Upper lobe of left lung (tissue), 6 donors: ENCODE data around the gene GTF2H1. TPM values are rescaled to one million over a fixed set of nuclear protein-coding genes. Genes with fewer than 3 reads are reported as not detected.

Experiments
- ATAC-seq, 2 donors: fragments of 200-7000 bp; cut with Tn5 transposase; one replicate each; pipeline ENCODE4 v1.9.1; 2022; ENCODE audit warnings: mild to moderate bottlenecking in 2 of 2, moderate library complexity in 2 of 2; ENCODE audit not compliant: low FRiP score in 2 of 2
- DNase-seq, 2 donors: peaks; one replicate each; pipeline ENCODE4 v3.0.0-alpha.2; 2019 to 2020
- H3K27ac ChIP-seq, 4 donors: fragments of 200-600 bp; sonication (generic); one replicate each; pipeline ENCODE4 v1.5.1; 2016 to 2019
- H3K27me3 ChIP-seq, 4 donors: fragments of 200-600 bp; sonication (generic); one replicate each; pipeline ENCODE4 v1.5.1; 2017 to 2019
- H3K36me3 ChIP-seq, 4 donors: fragments of 200-600 bp; sonication (generic); one replicate each; pipeline ENCODE4 v1.5.1; 2016 to 2019
- H3K4me1 ChIP-seq, 4 donors: fragments of 200-600 bp; sonication (generic); one replicate each; pipeline ENCODE4 v1.5.1; 2018 to 2019
- H3K4me3 ChIP-seq, 4 donors: fragments of 200-600 bp; sonication (generic); one replicate each; pipeline ENCODE4 v1.5.1; 2017 to 2019; ENCODE audit warnings: mild to moderate bottlenecking in 2 of 4, moderate library complexity in 1 of 4
- H3K9me3 ChIP-seq, 4 donors: fragments of 200-600 bp; sonication (generic); one replicate each; pipeline ENCODE4 v1.5.1; 2018 to 2019
- EP300 ChIP-seq, 4 donors: sonication (generic); formaldehyde crosslinking; IDR thresholded peaks; one replicate each; pipeline ENCODE4 v1.5.1; 2017; ENCODE audit warnings: antibody characterized with exemption in 4 of 4, control low read depth in 2 of 4
- POLR2A ChIP-seq, 4 donors: fragments of 450-650 bp; IDR thresholded peaks; one replicate each; pipeline ENCODE4 v1.5.1; 2016 to 2017; ENCODE audit warnings: antibody characterized with exemption in 4 of 4, mild to moderate bottlenecking in 2 of 4
- POLR2AphosphoS5 ChIP-seq, 2 donors: sonication (generic); formaldehyde crosslinking; IDR thresholded peaks; one replicate each; pipeline ENCODE4 v1.5.1; 2017; ENCODE audit warnings: antibody characterized with exemption in 2 of 2
- WGBS, 2 donors: methylation state at CpG; one replicate each; pipeline ENCODE4 v1.1.5; 2017 to 2018; 5-methylcytosine and 5-hydroxymethylcytosine counted together
- total RNA-seq, 6 donors: library from RNA; depleted of rRNA in 4 of 6; stranded (reverse); fragments of >200 nt in 4 of 6; gene quantifications; one replicate each; pipeline versions ENCODE4 v1.1.0 to v1.2.1, GENCODE V29; 2016 to 2021
- TF ChIP-seq, protein P1 (sequence below), 6 experiments: fragments of 450-650 bp in 4 of 6; fragments of 200-600 bp in 2 of 6; sonication (generic) in 2 of 6; IDR thresholded peaks; one replicate each; pipeline ENCODE4 v1.5.1; 2016 to 2019; ENCODE audit warnings: antibody characterized with exemption in 6 of 6
- donor health status: DM: no; HTN: no; CAD: no; lungs with moderate emphysema.
- donor health status: DM: no; HTN: yes; CAD: no; lungs with severe emphysema.

Gene GTF2H1
- total RNA-seq, 6 donors from 2014 or later, result 22.8 to 52.7 (median 39.3) TPM

DNA sequence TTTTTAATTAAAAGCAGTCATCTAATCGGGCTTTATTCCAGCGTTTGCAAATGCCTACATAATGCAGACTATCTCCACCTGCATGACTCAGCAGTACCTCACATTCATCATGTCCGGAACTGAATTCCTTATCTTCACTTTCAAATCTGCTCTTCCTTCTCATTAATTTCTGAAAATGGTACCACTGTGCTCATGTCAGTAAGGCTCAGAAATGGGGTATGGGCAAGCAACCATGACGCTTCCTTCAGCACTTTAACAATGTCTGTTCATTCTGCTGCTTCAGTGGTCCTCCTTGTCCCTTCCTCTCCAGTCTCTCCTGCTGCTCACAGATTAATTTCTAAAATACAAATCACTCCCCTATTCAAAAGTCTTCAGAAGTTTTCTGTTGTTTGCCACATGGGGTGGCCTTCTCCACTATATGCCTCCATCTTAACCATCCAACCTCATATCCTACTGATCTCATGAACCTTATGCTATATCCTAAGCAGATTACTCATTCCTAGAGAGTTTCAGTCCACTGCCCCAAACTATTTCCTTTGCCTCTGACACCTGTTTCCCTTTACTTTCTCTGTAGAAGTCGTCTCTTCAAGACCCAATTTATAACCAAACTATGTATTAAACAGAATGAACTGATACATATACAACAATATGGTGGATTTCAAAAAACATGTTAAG, 7.0 kb downstream of the GTF2H1 start:
- 71 to 78% methylated on average over 5 of the region's 5 CpGs for WGBS, 2 donors
- H3K36me3 ChIP-seq, result peaks cover 3 to 57% (median 24%) of the 10 kb centered on the region in 4 donors
- no peak for ATAC-seq

GRCh38 chr11:18330921-18331320, 8.6 kb downstream of the GTF2H1 start:
- DNase-seq (no peak), ATAC-seq (no peak)
- TF ChIP-seq EP300 (IDR thresholded peaks at IDR 0.05) (no peak), POLR2A (IDR thresholded peaks at IDR 0.05) (no peak), POLR2AphosphoS5 (IDR thresholded peaks at IDR 0.05) (no peak)
- TF ChIP-seq, protein P1, sequence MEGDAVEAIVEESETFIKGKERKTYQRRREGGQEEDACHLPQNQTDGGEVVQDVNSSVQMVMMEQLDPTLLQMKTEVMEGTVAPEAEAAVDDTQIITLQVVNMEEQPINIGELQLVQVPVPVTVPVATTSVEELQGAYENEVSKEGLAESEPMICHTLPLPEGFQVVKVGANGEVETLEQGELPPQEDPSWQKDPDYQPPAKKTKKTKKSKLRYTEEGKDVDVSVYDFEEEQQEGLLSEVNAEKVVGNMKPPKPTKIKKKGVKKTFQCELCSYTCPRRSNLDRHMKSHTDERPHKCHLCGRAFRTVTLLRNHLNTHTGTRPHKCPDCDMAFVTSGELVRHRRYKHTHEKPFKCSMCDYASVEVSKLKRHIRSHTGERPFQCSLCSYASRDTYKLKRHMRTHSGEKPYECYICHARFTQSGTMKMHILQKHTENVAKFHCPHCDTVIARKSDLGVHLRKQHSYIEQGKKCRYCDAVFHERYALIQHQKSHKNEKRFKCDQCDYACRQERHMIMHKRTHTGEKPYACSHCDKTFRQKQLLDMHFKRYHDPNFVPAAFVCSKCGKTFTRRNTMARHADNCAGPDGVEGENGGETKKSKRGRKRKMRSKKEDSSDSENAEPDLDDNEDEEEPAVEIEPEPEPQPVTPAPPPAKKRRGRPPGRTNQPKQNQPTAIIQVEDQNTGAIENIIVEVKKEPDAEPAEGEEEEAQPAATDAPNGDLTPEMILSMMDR (IDR thresholded peaks at IDR 0.05), result no peak
- 88 to 91% methylated on average over 6 of the region's 6 CpGs for WGBS, 2 donors
- Histone ChIP-seq H3K4me1 (peaks cover 0 to 8% (median 0%) of the 10 kb centered on the region in 4 donors), H3K4me3 (no peak overlapping the region), H3K27ac (no peak overlapping the region), H3K9me3 (no peaks in the 10 kb centered on the region), H3K36me3 (peaks cover 11 to 70% (median 33%) of the 10 kb centered on the region in 4 donors), H3K27me3 (no peaks in the 10 kb centered on the region)

More for the DNA sequence above, 7.0 kb downstream of the GTF2H1 start:
- H3K27me3 ChIP-seq, result no peaks in the 10 kb centered on the region
- no peak for DNase-seq
- H3K9me3 ChIP-seq, result no peaks in the 10 kb centered on the region
- no peak for TF ChIP-seq EP300 (IDR thresholded peaks at IDR 0.05)
- no peak for TF ChIP-seq POLR2AphosphoS5 (IDR thresholded peaks at IDR 0.05)
- TF ChIP-seq, protein P1 (IDR thresholded peaks at IDR 0.05), result no peak
- TF ChIP-seq POLR2A (IDR thresholded peaks at IDR 0.05), result no peak
- H3K4me1 ChIP-seq, result peaks cover 5 to 22% (median 7%) of the 10 kb centered on the region in 4 donors
- H3K4me3 ChIP-seq, result no peak overlapping the region
- no peak overlapping the region for H3K27ac ChIP-seq

- Histone ChIP-seq H3K4me1 (peaks cover 0 to 3% (median 0%) of the 10 kb centered on the region in 4 donors), H3K27me3 (no peaks in the 10 kb centered on the region), H3K9me3 (no peaks in the 10 kb centered on the region), H3K27ac (no peak overlapping the region), H3K36me3 (peaks cover 18 to 76% (median 43%) of the 10 kb centered on the region in 4 donors), H3K4me3 (no peak overlapping the region)
- WGBS, 2 donors, result 64 to 65% methylated on average over 1 of the region's 1 CpG
- DNase-seq (no peak), ATAC-seq (no peak)
- TF ChIP-seq POLR2A (IDR thresholded peaks at IDR 0.05) (no peak), EP300 (IDR thresholded peaks at IDR 0.05) (no peak), POLR2AphosphoS5 (IDR thresholded peaks at IDR 0.05) (no peak)
- TF ChIP-seq, protein P1 (IDR thresholded peaks at IDR 0.05), result no peak
These were observed 9.9 kb downstream of the GTF2H1 start for GRCh38 chr11:18332302-18332701.

GRCh38 chr11:18332891-18333290, 10.5 kb downstream of the GTF2H1 start:
- no peak for TF ChIP-seq POLR2AphosphoS5 (IDR thresholded peaks at IDR 0.05)
- no peak for TF ChIP-seq POLR2A (IDR thresholded peaks at IDR 0.05)
- no peaks in the 10 kb centered on the region for H3K9me3 ChIP-seq
- no peak overlapping the region for H3K27ac ChIP-seq
- H3K36me3 ChIP-seq, result peaks cover 18 to 79% (median 43%) of the 10 kb centered on the region in 4 donors
- WGBS, 2 donors, result 86 to 91% methylated on average over 3 of the region's 3 CpGs
- DNase-seq (no peak), ATAC-seq (no peak)
- peaks cover 0 to 3% (median 0%) of the 10 kb centered on the region in 4 donors for H3K4me1 ChIP-seq
- H3K4me3 ChIP-seq, result no peak overlapping the region
- no peaks in the 10 kb centered on the region for H3K27me3 ChIP-seq

- no peak for DNase-seq
- no peaks in the 10 kb centered on the region for H3K27me3 ChIP-seq
- H3K4me1 ChIP-seq, result no peaks in the 10 kb centered on the region
- H3K9me3 ChIP-seq, result no peaks in the 10 kb centered on the region
- H3K36me3 ChIP-seq, result peaks cover 21 to 84% (median 48%) of the 10 kb centered on the region in 4 donors
- no peak overlapping the region for H3K4me3 ChIP-seq
- WGBS, 2 donors, result 81 to 83% methylated on average over 5 of the region's 5 CpGs
- no peak for TF ChIP-seq EP300 (IDR thresholded peaks at IDR 0.05)
- no peak for ATAC-seq
- H3K27ac ChIP-seq, result no peak overlapping the region
These were observed 25.2 kb downstream of the GTF2H1 start for GRCh38 chr11:18347471-18348125.
